C4-2B (cell line): ENCODE data around the gene MYCBP2.

Experiments
- H3K27ac ChIP-seq: fragments of 450-650 bp; 2 replicates; pipeline ENCODE4 v1.5.1; 2017
- CTCF ChIP-seq: fragments of 450-650 bp; conservative IDR thresholded peaks from 2 replicates; pipeline ENCODE4 v1.5.1; 2017; ENCODE audit warnings: mild to moderate bottlenecking
- ZFX ChIP-seq: fragments of 450-650 bp; IDR thresholded peaks from 2 replicates; pipeline ENCODE4 v1.6.1; 2017

MYCBP2 gene

GRCh38 chr13:77040076-77040475 is 286.8 kb downstream of the MYCBP2 start:
- no peak overlapping the region for H3K27ac ChIP-seq
- TF ChIP-seq CTCF = no peak

GRCh38 chr13:77038907-77039480 is 287.9 kb downstream of the MYCBP2 start:
- no peak overlapping the region for H3K27ac ChIP-seq
- TF ChIP-seq CTCF = no peak
- no peak for TF ChIP-seq ZFX

- TF ChIP-seq ZFX (no peak), CTCF (no peak)
- no peak overlapping the region for H3K27ac ChIP-seq
These were observed 290.6 kb downstream of the MYCBP2 start for GRCh38 chr13:77036279-77036678.

- TF ChIP-seq CTCF = no peak
- TF ChIP-seq ZFX = no peak
- peak overlapping the region; percentile 47 for H3K27ac ChIP-seq
These were observed 292.0 kb downstream of the MYCBP2 start for GRCh38 chr13:77034881-77035280.

- H3K27ac ChIP-seq = peak overlapping the region; percentile 55
- TF ChIP-seq ZFX (no peak), CTCF (no peak)
These were observed 293.1 kb downstream of the MYCBP2 start for GRCh38 chr13:77033717-77034302.

- TF ChIP-seq ZFX = no peak
- no peak for TF ChIP-seq CTCF
- no peak overlapping the region for H3K27ac ChIP-seq
These were observed 295.1 kb downstream of the MYCBP2 start for GRCh38 chr13:77031656-77032243.

- no peak overlapping the region for H3K27ac ChIP-seq
- TF ChIP-seq CTCF (no peak), ZFX (no peak)
These were observed 297.5 kb downstream of the MYCBP2 start for GRCh38 chr13:77029436-77029835.
